Prostate gland (tissue), 2 donors: ENCODE measurements around the gene RHOT2.

ENCODE experiments used
- CTCF ChIP-seq, 4 experiments: fragments of 200-600 bp in 2 of 4; fragments of 450-650 bp in 2 of 4; sonication (generic) in 2 of 4; IDR thresholded peaks; 1 replicate in 3 of 4; 2 replicates in 1 of 4; pipeline ENCODE4 v1.5.1; 2016 to 2019; ENCODE audit warnings: antibody characterized with exemption in 4 of 4, mild to moderate bottlenecking in 2 of 4, moderate library complexity in 2 of 4
- POLR2A ChIP-seq: fragments of 450-650 bp; IDR thresholded peaks from one replicate; pipeline ENCODE4 v1.6.1; 2016; ENCODE audit warnings: antibody characterized with exemption, mild to moderate bottlenecking
- POLR2AphosphoS5 ChIP-seq: sonication (generic); formaldehyde crosslinking; IDR thresholded peaks from one replicate; pipeline ENCODE4 v1.6.1; 2017; ENCODE audit warnings: antibody characterized with exemption

DNA sequence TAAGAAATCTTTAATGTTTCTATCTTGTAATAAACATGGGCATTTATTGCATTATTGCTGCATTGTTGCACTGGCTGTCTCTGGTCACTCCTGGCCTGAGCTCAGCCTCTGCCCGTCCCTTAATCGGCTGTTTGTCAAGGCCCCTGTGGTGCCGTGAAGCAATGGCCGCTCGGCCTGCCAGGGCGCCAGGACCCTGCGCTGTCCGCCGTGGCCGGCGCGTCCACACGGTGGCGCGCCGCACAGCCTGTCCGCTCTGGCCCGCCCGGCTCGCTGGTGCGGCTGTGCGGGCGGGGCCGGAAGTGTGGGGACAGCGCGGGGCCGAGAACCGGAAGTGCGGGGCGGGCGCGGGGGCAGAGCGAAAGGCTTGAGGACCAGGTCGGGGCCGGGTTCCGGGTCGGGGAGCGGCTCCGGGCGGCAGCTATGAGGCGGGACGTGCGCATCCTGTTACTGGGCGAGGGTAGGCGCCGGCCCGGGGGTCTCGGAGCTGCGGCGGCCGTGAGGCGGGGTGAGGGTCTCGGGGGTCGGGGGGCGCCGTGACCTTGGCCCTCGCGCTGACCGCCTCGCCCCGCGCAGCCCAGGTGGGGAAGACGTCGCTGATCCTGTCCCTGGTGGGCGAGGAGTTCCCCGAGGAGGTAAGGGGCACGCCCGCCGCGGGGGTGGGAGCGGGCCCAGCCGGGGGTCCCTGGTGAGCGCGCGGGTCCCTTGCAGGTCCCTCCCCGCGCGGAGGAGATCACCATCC, at the start of gene RHOT2:
- TF ChIP-seq POLR2A (peak; percentile 75), CTCF (IDR thresholded peaks at IDR 0.05) (peak; percentile 88 to 99 (median 96)), POLR2AphosphoS5 (peak; percentile 69)
